AG04449 (cell line): ENCODE results near the gene PMFBP1.

Source experiments
- CTCF ChIA-PET: fragments of 350-600 bp; formaldehyde crosslinking; extraction: SDS; loops from one replicate; lab custom pipeline; 2021; ENCODE audit warnings: antibody characterized with exemption; lab: Yijun Ruan, JAX
- POLR2A ChIA-PET: fragments of 400-600, 350-600 bp; formaldehyde crosslinking; extraction: SDS; loops from one replicate; lab custom pipeline; 2020; ENCODE audit warnings: antibody characterized with exemption, inconsistent platforms; lab: Yijun Ruan, JAX
- DNase-seq: peaks from one replicate; pipeline ENCODE4 v3.0.0-alpha.2; 2010; ENCODE audit warnings: low read depth, low spot score
- H3K4me3 ChIP-seq: 2 replicates; pipeline ENCODE4 v1.5.1; 2011; ENCODE audit warnings: low read depth, mild to moderate bottlenecking, control low read depth, low read length
- CTCF ChIP-seq: IDR thresholded peaks from one replicate; pipeline ENCODE4 v1.5.1; 2011; ENCODE audit warnings: mild to moderate bottlenecking, moderate library complexity, low read length, control low read depth, inconsistent platforms; ENCODE audit not compliant: insufficient read depth; ENCODE audit errors: missing control alignments

Gene PMFBP1

DNA sequence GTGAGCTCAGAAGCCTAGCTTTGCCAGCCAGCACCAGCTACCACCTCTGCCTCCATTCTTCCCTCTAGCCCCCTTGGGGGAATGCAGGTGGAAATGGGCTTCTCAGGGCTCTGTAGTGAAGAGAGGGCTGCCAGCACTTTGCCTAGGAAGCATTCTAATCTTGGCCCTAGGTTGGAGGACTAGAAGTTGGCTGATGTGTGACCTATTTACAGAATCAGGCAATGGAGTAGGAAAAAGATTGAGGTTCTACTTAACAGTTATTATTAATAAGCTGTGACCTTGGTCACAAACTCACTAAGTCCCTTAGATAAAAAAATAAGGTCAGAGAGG is 58.4 kb downstream of the PMFBP1 start:
- CTCF ChIA-PET, result no interaction called here
- POLR2A ChIA-PET, result no interaction called here
- TF ChIP-seq CTCF, result no peak
- no peak overlapping the region for H3K4me3 ChIP-seq
- DNase-seq, result no peak

DNA sequence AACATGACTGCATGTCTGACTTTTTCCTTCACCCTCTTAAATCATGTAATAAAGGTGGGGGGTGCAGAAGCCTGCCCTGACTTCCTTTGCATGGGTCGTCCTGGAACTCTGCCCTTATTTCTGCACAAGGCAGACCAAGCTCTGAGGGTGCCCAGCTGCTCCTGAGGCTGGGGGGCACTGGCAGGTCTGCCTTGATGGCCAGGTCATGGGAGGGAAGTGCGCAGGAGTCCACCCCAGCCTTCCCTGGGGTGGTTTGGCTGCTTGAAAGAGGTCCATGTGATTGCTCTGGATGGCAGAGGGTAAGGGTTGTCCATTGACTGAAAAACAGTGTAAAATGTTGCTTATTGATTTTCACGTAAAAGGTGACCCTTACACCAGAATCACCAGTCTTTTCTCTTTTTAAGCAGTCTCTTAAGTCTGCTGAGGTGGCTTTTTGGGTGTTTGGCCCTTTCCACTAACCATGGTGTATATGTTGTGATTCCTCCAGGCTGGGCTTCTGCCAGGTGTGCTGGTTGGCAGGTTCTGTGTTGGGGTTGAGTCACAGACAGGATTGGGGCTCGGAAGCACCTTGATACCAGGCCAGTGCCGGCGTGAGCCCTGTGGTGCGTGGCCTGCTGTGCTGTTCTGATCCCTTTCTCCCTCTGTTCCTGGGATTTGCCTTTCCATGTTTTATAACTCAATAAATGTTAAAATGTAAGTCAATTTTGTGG is 58.9 kb downstream of the PMFBP1 start:
- no peak for DNase-seq
- no peak overlapping the region for H3K4me3 ChIP-seq
- ChIA-PET CTCF (no interaction called here), POLR2A (no interaction called here)
- no peak for TF ChIP-seq CTCF

DNA sequence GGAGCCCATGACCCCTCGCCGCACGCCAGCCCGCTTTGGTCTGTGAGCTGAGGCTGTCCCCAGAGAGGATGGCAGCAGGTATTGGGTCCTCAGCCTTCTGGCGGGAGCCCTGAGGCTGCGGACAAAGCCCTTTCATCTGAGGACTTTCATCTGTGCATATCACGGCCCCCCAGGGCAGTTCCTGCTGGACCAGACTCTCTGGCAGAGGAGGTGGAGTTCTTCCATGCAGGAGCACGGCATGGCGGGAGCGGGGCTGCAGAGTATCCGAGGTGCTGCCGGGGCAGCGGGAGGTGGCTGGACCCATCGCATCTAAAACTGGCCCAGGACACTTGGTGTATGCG is 59.5 kb downstream of the PMFBP1 start:
- DNase-seq, result no peak
- CTCF ChIA-PET, result interaction anchor here (2.5 kb wide), 1 partner anchor 13 kb away, joined by 6 read pairs; no protein-coding TSS in a partner anchor
- no peak overlapping the region for H3K4me3 ChIP-seq
- no peak for TF ChIP-seq CTCF
- POLR2A ChIA-PET, result no interaction called here

DNA sequence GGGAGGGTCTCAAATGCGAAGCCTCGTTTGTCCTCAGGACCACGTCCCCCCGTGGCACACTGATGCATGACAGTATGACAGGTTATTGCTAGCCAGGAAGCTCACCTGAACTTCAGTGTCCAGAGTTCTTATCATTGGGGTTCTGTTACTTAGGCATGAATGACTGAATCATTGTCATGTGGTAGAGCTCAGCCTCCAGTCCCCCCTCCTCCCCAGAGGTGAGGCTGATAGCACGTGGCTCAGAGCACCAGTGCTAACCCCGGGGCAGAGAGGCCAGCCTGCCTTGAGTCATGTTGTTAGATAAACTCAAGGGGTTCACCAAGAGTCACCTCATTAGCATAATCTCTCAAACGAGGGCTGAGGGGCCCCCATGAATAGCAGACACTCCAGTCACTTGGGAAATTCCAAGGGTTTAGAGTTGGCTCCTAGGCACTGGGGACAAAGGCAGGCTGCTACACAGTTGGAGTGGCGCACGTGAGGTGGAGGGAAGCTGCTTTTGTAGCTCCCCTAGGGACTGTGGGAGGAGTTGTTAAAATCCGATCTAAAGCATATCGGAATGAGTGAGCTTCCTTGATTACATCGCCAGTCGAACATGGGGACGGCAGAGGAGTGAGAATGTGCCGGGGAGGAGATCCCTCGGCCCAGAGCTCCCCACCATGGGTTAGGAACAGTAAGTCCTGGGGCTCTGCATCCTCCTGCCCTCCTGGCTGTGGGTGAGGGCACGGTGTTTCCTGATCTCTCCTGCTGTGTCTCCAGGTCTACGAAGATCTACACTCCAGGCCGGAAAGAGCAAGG is 60.1 kb downstream of the PMFBP1 start:
- no peak for TF ChIP-seq CTCF
- POLR2A ChIA-PET, result interaction anchor here (1.1 kb wide), 1 partner anchor 18 kb away, joined by 3 read pairs; the partner anchor contains the start of genes DHX38 and TXNL4B

GRCh38 chr16:72110662-72111615 is 61.0 kb downstream of the PMFBP1 start:
- no peak overlapping the region for H3K4me3 ChIP-seq
- no peak for DNase-seq
- TF ChIP-seq CTCF, result no peak
- ChIA-PET POLR2A (interaction anchor here (1.1 kb wide), 1 partner anchor 18 kb away, joined by 3 read pairs; the partner anchor contains the start of genes DHX38 and TXNL4B), CTCF (interaction anchor here (1.7 to 2.5 kb wide), 2 partner anchors 12 to 14 kb away, joined by 5 to 6 read pairs; no protein-coding TSS in a partner anchor)

More for the DNA sequence above, 60.1 kb downstream of the PMFBP1 start:
- CTCF ChIA-PET, result interaction anchor here (2.5 kb wide), 1 partner anchor 13 kb away, joined by 6 read pairs; no protein-coding TSS in a partner anchor
- no peak for DNase-seq
- no peak overlapping the region for H3K4me3 ChIP-seq
